Lower leg skin (tissue), 4 donors: ENCODE results near the gene ATOH8. TPM values are rescaled to one million over a fixed set of nuclear protein-coding genes. Genes with fewer than 3 reads are reported as not detected.
A peak's percentile ranks its signal among the peaks of the same experiment; 100 is the strongest.

Source experiments
- DNase-seq, 2 donors: peaks; one replicate each; pipeline ENCODE4 v3.0.0-alpha.2; 2019; ENCODE audit warnings: low spot score in 2 of 2
- H3K4me3 ChIP-seq: fragments of 200-600 bp; sonication (generic); 2 replicates; pipeline ENCODE4 v1.5.1; 2017; ENCODE audit warnings: mild to moderate bottlenecking, low read depth; ENCODE audit not compliant: poor library complexity, severe bottlenecking
- CTCF ChIP-seq, 3 donors: fragments of 450-650 bp; IDR thresholded peaks; one replicate each; pipeline ENCODE4 v1.5.1; 2016; ENCODE audit warnings: antibody characterized with exemption in 3 of 3, mild to moderate bottlenecking in 3 of 3, moderate library complexity in 2 of 3
- POLR2A ChIP-seq, 2 donors: fragments of 450-650 bp; IDR thresholded peaks; one replicate each; pipeline ENCODE4 v1.6.1; 2016 to 2017; ENCODE audit warnings: antibody characterized with exemption in 2 of 2, mild to moderate bottlenecking in 1 of 2, moderate library complexity in 1 of 2
- WGBS, 2 donors: methylation state at CpG; one replicate each; pipeline ENCODE4 v1.1.5; 2018; 5-methylcytosine and 5-hydroxymethylcytosine counted together
- intact Hi-C: fragments of 100-400 bp; cut with DNase I; formaldehyde crosslinking; loops from one replicate; pipeline ENCODE4 v1.15.0; 2023; ENCODE audit warnings: low total_unique reads
- total RNA-seq, 4 donors: library from RNA; depleted of rRNA; stranded (reverse); fragments of >200 nt; gene quantifications; one replicate each; pipeline ENCODE4 v1.1.0, GENCODE V29; 2016

The ATOH8 gene
- total RNA-seq, 4 donors from 2014 or later = 27.3 to 79.8 (median 33.7) TPM

DNA sequence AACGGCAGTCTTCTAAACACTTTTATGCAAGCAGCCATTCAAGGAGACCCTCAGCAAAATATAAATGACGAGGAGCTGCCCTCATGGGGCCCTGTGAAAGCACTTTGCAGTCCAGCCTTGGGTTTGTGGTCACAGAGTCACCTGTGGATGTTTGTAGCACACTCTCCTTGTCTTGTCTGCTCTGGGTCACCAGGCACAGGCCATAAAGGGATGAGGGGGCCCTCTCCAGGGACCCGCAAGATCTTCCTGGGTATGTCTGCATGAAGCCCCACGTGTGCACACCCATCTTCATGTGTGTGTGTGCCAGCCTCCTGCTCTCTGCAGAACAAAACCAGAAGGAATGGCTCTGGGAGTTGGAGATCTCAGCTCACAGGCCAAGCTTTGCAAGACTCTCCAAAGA, 36.2 kb downstream of the ATOH8 start:
- H3K4me3 ChIP-seq = no peak overlapping the region
- intact Hi-C loops = no loop called here
- no peak for DNase-seq
- 86 to 94% methylated on average over 4 of the region's 4 CpGs for WGBS, 2 donors
- no peak for TF ChIP-seq CTCF (IDR thresholded peaks at IDR 0.05)
- TF ChIP-seq POLR2A (IDR thresholded peaks at IDR 0.05) = no peak

- TF ChIP-seq POLR2A (IDR thresholded peaks at IDR 0.05) = no peak
- TF ChIP-seq CTCF (IDR thresholded peaks at IDR 0.05) = no peak
- DNase-seq = no peak
- intact Hi-C loops = no loop called here
- H3K4me3 ChIP-seq = no peak overlapping the region
- WGBS, 2 donors = 78 to 82% methylated on average over 12 of the region's 12 CpGs
These were observed 36.9 kb downstream of the ATOH8 start for GRCh38 chr2:85790499-85791188.

DNA sequence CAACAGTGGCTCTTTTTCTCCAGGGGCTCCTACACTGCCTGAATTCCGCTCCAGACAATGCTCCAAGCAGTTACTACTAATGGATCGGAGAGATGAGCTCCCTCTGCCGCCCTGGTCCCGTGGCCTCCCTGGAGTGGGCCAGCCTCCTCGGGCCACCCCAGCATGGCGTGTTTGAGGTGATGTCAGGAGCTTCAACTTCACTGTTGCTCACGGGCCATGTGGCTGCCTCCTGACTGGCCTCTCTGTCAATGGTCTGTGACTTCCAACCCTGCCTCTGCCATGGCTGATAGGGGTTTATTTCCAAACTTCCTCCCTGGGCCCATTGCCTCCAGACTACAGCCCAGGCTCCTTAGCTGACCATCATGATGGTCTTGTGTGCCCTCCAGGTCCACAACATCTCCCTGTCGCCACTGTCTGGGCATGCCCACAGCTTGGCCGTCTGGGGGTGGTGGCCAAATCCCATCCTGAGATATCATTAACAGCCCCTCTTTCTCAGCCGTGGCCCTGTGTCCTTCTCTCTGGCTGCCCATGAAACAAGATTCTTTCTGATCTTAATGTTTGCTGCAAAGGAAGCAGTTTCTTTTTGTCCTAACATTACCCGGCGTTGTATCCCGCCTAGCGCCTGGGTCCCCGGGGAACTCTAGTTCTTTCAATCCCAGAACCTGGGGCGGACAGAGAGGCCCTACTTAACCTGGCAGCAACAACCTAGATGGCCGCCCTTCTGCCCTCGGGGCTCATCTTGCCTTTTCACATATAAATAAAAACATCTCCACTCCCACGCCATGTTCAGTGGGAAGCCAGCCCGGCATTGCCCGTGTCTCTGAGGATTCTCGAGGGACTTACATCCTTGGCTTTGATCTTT, 38.1 kb downstream of the ATOH8 start:
- TF ChIP-seq CTCF (IDR thresholded peaks at IDR 0.05) (no peak), POLR2A (IDR thresholded peaks at IDR 0.05) (no peak)
- no peak overlapping the region for H3K4me3 ChIP-seq
- 62 to 63% methylated on average over 21 to 22 of the region's 22 CpGs for WGBS, 2 donors
- intact Hi-C loops = no loop called here
- peak in 1 of 2 donors; percentile 84 for DNase-seq

DNA sequence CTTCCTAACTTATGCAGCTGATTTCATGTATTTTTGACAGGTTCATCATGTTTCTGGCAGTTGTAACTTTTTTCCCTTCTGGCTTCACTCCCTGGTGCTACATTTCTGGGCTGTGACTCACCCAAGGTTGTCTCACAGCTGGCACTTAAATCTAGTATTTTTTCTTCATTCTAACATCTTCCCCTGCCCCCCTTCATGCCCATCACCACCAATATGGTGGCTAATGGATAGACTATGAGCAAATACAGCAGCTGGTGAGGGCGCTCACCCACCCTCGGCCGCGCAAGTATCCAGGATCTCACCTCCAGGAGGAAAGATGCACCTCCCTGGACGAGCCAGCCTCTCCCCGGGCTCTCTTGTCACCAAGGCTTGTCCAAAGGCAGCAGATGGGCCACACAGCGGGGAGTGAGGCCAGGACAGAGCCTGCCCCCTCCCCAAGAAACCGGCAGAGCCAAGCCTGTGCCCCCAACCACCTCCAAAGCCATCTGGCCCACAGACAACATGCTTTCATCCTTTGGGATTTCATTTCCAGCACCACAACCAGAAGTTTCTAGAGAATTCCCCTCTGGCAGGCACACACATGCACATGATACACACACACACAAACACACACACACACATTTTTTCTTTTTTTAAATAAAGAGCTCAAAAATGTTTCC, 39.1 kb downstream of the ATOH8 start:
- intact Hi-C loops = no loop called here
- WGBS, 2 donors = 32 to 51% methylated on average over 8 of the region's 8 CpGs

GRCh38 chr2:85793584-85793983, 39.8 kb downstream of the ATOH8 start:
- 62 to 71% methylated on average over 4 of the region's 4 CpGs for WGBS, 2 donors
- DNase-seq = no peak
- H3K4me3 ChIP-seq = no peak overlapping the region
- intact Hi-C loops = no loop called here
- no peak for TF ChIP-seq CTCF (IDR thresholded peaks at IDR 0.05)
- TF ChIP-seq POLR2A (IDR thresholded peaks at IDR 0.05) = no peak

More for the DNA sequence above, 39.1 kb downstream of the ATOH8 start:
- DNase-seq = peak in 1 of 2 donors; percentile 86
- no peak overlapping the region for H3K4me3 ChIP-seq
- TF ChIP-seq CTCF (IDR thresholded peaks at IDR 0.05) (no peak), POLR2A (IDR thresholded peaks at IDR 0.05) (no peak)
